Nephron progenitor cell (in vitro differentiated cells): ENCODE data around the gene NPAS3.

ENCODE experiments used
- DNase-seq: peaks from one replicate; pipeline ENCODE4 v3.0.0; 2021
- H3K27ac Mint-ChIP-seq: 2 replicates; pipeline ENCODE4 v1.8.0; 2021; ENCODE audit warnings: mild to moderate bottlenecking, moderate library complexity, mixed read lengths
- H3K27me3 Mint-ChIP-seq: 2 replicates; pipeline ENCODE4 v1.8.0; 2021; ENCODE audit warnings: mild to moderate bottlenecking, low read depth, mixed read lengths; ENCODE audit not compliant: poor library complexity
- H3K36me3 Mint-ChIP-seq: 2 replicates; pipeline ENCODE4 v1.8.0; 2021; ENCODE audit warnings: low read depth, mixed read lengths
- H3K4me1 Mint-ChIP-seq: 2 replicates; pipeline ENCODE4 v1.8.0; 2021; ENCODE audit warnings: mixed read lengths
- H3K4me3 Mint-ChIP-seq: 2 replicates; pipeline ENCODE4 v1.8.0; 2021; ENCODE audit warnings: mild to moderate bottlenecking, moderate library complexity, mixed read lengths
- H3K9me3 Mint-ChIP-seq: 2 replicates; pipeline ENCODE4 v1.8.0; 2021; ENCODE audit warnings: mild to moderate bottlenecking, moderate library complexity, mixed read lengths
- TF ChIP-seq, protein P1 (sequence below): fragments of 200-600 bp; sonication (generic); IDR thresholded peaks from 2 replicates; pipeline ENCODE4 v1.5.0; 2021; ENCODE audit warnings: antibody characterized with exemption

NPAS3 gene

DNA sequence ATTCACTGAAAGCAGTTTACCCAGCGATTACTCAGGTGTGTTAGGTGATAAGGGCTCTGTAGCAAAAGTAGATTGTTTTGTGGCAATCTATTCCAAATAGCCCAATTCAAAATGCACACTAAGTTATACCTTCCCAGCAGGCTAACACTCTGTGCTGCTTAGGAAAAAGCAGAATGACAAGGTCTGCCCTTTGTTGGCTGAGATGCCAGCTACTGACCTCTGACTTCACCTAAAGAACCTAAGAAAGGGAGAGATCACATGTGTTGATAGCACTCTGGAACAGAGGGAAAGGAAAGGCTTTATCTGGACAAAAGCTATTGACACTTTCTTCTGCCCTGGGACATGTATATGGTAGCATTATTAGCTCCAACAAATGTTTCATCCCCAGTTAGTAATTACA, 609.9 kb downstream of the NPAS3 start:
- Mint-ChIP-seq H3K4me1 (peaks cover 15% of the 10 kb centered on the region), H3K9me3 (no peaks in the 10 kb centered on the region), H3K27me3 (no peaks in the 10 kb centered on the region), H3K27ac (no peak overlapping the region), H3K4me3 (no peak overlapping the region), H3K36me3 (no peaks in the 10 kb centered on the region)
- TF ChIP-seq, protein P1, sequence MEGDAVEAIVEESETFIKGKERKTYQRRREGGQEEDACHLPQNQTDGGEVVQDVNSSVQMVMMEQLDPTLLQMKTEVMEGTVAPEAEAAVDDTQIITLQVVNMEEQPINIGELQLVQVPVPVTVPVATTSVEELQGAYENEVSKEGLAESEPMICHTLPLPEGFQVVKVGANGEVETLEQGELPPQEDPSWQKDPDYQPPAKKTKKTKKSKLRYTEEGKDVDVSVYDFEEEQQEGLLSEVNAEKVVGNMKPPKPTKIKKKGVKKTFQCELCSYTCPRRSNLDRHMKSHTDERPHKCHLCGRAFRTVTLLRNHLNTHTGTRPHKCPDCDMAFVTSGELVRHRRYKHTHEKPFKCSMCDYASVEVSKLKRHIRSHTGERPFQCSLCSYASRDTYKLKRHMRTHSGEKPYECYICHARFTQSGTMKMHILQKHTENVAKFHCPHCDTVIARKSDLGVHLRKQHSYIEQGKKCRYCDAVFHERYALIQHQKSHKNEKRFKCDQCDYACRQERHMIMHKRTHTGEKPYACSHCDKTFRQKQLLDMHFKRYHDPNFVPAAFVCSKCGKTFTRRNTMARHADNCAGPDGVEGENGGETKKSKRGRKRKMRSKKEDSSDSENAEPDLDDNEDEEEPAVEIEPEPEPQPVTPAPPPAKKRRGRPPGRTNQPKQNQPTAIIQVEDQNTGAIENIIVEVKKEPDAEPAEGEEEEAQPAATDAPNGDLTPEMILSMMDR, result no peak
- no peak for DNase-seq

DNA sequence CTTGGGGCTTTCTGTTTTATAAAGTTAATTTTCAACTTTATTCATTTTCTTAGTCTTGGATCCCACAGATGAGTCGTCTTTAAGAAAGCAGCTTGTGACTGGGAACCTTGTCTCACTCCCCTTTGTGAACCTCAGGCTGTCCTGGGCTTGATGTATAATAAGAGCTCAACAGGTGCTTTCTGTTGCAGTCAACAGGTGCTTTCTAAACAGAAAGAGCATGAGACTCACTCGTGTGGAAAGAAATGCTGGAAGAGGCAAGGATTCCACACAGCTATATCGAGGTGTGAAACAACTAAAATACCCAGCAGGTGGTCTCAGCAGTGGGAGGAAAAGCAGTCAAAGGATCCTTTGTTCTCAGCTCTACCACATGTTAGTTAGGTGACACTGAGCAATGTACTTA, 613.3 kb downstream of the NPAS3 start:
- TF ChIP-seq, protein P1, result no peak
- DNase-seq, result no peak
- H3K36me3 Mint-ChIP-seq, result no peaks in the 10 kb centered on the region
- no peak overlapping the region for H3K4me3 Mint-ChIP-seq
- no peaks in the 10 kb centered on the region for H3K27me3 Mint-ChIP-seq
- no peaks in the 10 kb centered on the region for H3K9me3 Mint-ChIP-seq
- H3K4me1 Mint-ChIP-seq, result peaks cover 27% of the 10 kb centered on the region
- no peak overlapping the region for H3K27ac Mint-ChIP-seq

DNA sequence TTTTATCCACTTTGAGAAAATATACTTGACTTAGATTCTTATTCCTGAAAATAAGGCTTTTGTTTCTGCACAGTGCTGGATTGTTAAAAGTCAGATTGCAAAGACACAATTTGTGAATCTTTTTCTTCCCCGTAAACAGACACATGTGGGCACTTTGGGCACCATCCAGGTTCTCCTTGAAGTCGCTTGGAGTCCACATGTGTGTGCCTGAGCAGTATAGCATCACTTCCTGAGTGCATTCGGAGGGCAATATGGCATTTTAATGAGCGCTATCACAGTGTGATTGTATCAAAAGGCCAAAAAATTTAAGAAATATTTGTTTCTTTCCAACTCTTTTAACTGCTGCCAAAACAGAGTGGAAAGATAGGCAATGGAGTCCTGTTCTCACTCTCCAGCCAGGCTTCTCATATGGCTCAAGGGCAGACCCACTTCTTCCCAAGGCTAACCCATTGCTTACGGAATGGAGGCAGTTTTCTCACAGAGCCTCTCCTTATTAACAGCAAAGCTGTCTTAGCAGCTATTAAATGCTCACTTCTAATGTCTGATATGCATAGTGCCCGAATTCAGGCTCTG, 615.1 kb downstream of the NPAS3 start:
- TF ChIP-seq, protein P1, result no peak
- Mint-ChIP-seq H3K4me3 (no peak overlapping the region), H3K36me3 (no peaks in the 10 kb centered on the region), H3K27ac (no peak overlapping the region), H3K27me3 (no peaks in the 10 kb centered on the region), H3K4me1 (peaks cover 27% of the 10 kb centered on the region), H3K9me3 (no peaks in the 10 kb centered on the region)
- DNase-seq, result no peak

DNA sequence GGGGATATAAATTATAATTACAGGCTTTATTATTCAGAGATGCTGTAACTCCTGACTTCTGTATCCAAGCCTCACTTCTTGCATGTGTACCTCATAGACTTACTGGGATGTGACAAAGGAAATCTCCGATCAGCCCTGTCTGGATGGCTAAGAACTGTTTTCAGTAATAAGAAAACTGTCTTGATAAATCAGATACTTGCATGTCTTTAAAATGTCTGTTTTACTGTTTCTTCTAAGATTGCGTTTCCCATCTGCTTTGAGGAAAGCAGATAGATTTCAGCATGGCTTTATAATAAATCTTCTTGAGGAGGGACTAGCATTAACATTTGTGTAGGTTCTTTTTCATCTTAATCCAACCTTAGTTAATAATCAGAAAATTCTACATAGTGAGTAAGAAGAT, 616.3 kb downstream of the NPAS3 start:
- TF ChIP-seq, protein P1, result no peak
- H3K4me3 Mint-ChIP-seq, result no peak overlapping the region
- DNase-seq, result no peak
- no peak overlapping the region for H3K27ac Mint-ChIP-seq
- no peaks in the 10 kb centered on the region for H3K9me3 Mint-ChIP-seq
- no peaks in the 10 kb centered on the region for H3K36me3 Mint-ChIP-seq
- no peaks in the 10 kb centered on the region for H3K27me3 Mint-ChIP-seq
- H3K4me1 Mint-ChIP-seq, result peaks cover 27% of the 10 kb centered on the region

DNA sequence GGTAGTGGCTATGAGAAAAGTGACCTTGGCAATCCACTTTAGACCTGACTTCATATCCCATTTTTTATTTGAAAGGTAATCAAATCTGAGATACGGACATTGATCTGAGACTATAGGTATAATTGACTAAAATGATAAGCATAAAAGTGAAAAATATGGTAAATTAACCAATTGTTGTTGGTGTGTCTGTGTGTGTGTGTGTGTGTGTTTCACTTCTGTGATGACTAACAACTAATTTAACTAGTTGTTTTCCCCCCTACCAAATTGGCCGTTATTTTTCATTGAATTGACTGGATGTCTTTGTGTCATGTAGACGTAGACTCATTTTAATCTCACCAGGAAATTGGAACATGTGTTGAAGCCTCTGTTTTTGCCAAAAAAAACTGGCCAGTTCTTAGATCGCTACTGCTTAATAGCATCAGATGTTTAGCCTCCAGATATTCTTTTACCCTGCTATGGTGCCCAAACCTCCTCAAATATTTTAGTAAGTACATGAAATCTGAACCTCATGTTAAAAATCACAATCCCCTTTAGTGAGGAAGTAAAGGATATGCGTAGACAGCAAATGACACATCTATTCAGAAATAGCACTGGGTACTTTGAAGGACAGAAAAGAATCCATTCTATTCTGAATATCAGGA, 617.2 kb downstream of the NPAS3 start:
- no peak overlapping the region for H3K4me3 Mint-ChIP-seq
- no peaks in the 10 kb centered on the region for H3K36me3 Mint-ChIP-seq
- TF ChIP-seq, protein P1, result no peak
- no peaks in the 10 kb centered on the region for H3K9me3 Mint-ChIP-seq
- H3K27ac Mint-ChIP-seq, result no peak overlapping the region
- no peaks in the 10 kb centered on the region for H3K27me3 Mint-ChIP-seq
- DNase-seq, result no peak
- peaks cover 32% of the 10 kb centered on the region for H3K4me1 Mint-ChIP-seq
